Suprapubic skin (tissue), 4 donors: ENCODE measurements around the gene IFT81. TPM values are rescaled to one million over a fixed set of nuclear protein-coding genes. Genes with fewer than 3 reads are reported as not detected.
"Not testable (repeated sequence)": the region's sequence is repeated elsewhere in the genome, so short reads cannot be mapped to it uniquely, and the experiment has no call there.

ENCODE experiments used
- DNase-seq, 2 donors: peaks; one replicate each; pipeline ENCODE4 v3.0.0-alpha.2; 2019; ENCODE audit warnings: low spot score in 2 of 2
- H3K27ac ChIP-seq: fragments of 200-600 bp; sonication (generic); one replicate; pipeline ENCODE4 v1.5.1; 2019
- H3K27me3 ChIP-seq: fragments of 200-600 bp; sonication (generic); one replicate; pipeline ENCODE4 v1.5.1; 2019
- H3K36me3 ChIP-seq: fragments of 200-600 bp; sonication (generic); one replicate; pipeline ENCODE4 v1.5.1; 2019
- H3K4me1 ChIP-seq: fragments of 200-600 bp; sonication (generic); one replicate; pipeline ENCODE4 v1.5.1; 2019
- H3K4me3 ChIP-seq: fragments of 200-600 bp; sonication (generic); one replicate; pipeline ENCODE4 v1.5.1; 2019; ENCODE audit warnings: mild to moderate bottlenecking
- H3K9me3 ChIP-seq: fragments of 200-600 bp; sonication (generic); one replicate; pipeline ENCODE4 v1.5.1; 2019
- CTCF ChIP-seq, 2 donors: fragments of 200-600 bp in 1 of 2; fragments of 450-650 bp in 1 of 2; sonication (generic) in 1 of 2; IDR thresholded peaks; one replicate each; pipeline ENCODE4 v1.5.1; 2016 to 2019; ENCODE audit warnings: antibody characterized with exemption in 2 of 2, mild to moderate bottlenecking in 1 of 2, moderate library complexity in 1 of 2
- EP300 ChIP-seq: sonication (generic); formaldehyde crosslinking; IDR thresholded peaks from one replicate; pipeline ENCODE4 v1.6.1; 2017; ENCODE audit warnings: antibody characterized with exemption
- POLR2A ChIP-seq, 2 donors: fragments of 450-650 bp; IDR thresholded peaks; one replicate each; pipeline ENCODE4 v1.6.1; 2017; ENCODE audit warnings: antibody characterized with exemption in 2 of 2, mild to moderate bottlenecking in 2 of 2, moderate library complexity in 2 of 2
- POLR2AphosphoS5 ChIP-seq, 3 donors: sonication (generic); formaldehyde crosslinking; IDR thresholded peaks; one replicate each; pipeline ENCODE4 v1.6.1; 2017; ENCODE audit warnings: antibody characterized with exemption in 3 of 3
- WGBS: methylation state at CpG from one replicate; pipeline ENCODE4 v1.1.5; 2018; 5-methylcytosine and 5-hydroxymethylcytosine counted together
- total RNA-seq, 4 donors: library from RNA; depleted of rRNA; stranded (reverse); fragments of >200 nt; gene quantifications; one replicate each; pipeline ENCODE4 v1.1.0, GENCODE V29; 2016

The IFT81 gene
- total RNA-seq, 4 donors from 2014 or later: 4.8 to 15.5 (median 5.3) TPM

GRCh38 chr12:110080410-110080809, 43.7 kb upstream of the IFT81 start:
- no peaks in the 10 kb centered on the region for H3K36me3 ChIP-seq
- no peak overlapping the region for H3K27ac ChIP-seq

GRCh38 chr12:110084314-110085015, 39.7 kb upstream of the IFT81 start:
- no peaks in the 10 kb centered on the region for H3K9me3 ChIP-seq
- H3K4me1 ChIP-seq: no peaks in the 10 kb centered on the region
- no peaks in the 10 kb centered on the region for H3K27me3 ChIP-seq
- H3K27ac ChIP-seq: no peak overlapping the region
- TF ChIP-seq CTCF (IDR thresholded peaks at IDR 0.05): no peak
- no peak for TF ChIP-seq POLR2A (IDR thresholded peaks at IDR 0.05)
- no peak for TF ChIP-seq EP300
- no peak for TF ChIP-seq POLR2AphosphoS5 (IDR thresholded peaks at IDR 0.05)
- no peak overlapping the region for H3K4me3 ChIP-seq
- WGBS: 42% methylated on average over 4 of the region's 4 CpGs
- H3K36me3 ChIP-seq: no peaks in the 10 kb centered on the region
- DNase-seq: no peak

More at GRCh38 chr12:110080410-110080809, 43.7 kb upstream of the IFT81 start:
- no peaks in the 10 kb centered on the region for H3K27me3 ChIP-seq
- WGBS: 82% methylated on average over 7 of the region's 7 CpGs
- DNase-seq: no peak
- H3K4me1 ChIP-seq: no peaks in the 10 kb centered on the region
- no peak for TF ChIP-seq POLR2AphosphoS5 (IDR thresholded peaks at IDR 0.05)
- TF ChIP-seq CTCF (IDR thresholded peaks at IDR 0.05): no peak
- TF ChIP-seq EP300: no peak
- TF ChIP-seq POLR2A (IDR thresholded peaks at IDR 0.05): no peak
- no peak overlapping the region for H3K4me3 ChIP-seq
- H3K9me3 ChIP-seq: no peaks in the 10 kb centered on the region

DNA sequence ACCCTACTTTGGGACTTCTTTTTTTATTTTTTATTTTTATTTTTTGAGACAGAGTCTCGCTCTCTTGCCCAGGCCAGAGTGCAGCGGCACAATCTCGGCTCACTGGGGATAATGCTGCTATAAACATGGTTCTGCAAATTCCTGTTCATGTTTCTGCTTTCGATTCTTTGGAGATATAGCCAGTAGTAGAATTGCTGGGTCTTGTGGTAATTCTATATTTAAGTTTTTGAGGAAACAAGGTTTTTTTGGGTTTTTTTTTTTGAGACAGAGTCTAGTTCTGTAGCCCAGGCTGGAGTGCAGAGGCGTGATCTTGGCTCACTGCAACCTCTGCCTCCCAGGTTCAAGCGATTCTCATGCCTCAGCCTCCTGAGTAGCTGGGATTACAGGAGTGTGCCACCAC, 35.9 kb upstream of the IFT81 start:
- not testable (repeated sequence) for DNase-seq, H3K27ac ChIP-seq, H3K4me3 ChIP-seq, H3K36me3 ChIP-seq, H3K27me3 ChIP-seq, H3K4me1 ChIP-seq, H3K9me3 ChIP-seq
- 82% methylated on average over 6 of the region's 6 CpGs for WGBS

DNA sequence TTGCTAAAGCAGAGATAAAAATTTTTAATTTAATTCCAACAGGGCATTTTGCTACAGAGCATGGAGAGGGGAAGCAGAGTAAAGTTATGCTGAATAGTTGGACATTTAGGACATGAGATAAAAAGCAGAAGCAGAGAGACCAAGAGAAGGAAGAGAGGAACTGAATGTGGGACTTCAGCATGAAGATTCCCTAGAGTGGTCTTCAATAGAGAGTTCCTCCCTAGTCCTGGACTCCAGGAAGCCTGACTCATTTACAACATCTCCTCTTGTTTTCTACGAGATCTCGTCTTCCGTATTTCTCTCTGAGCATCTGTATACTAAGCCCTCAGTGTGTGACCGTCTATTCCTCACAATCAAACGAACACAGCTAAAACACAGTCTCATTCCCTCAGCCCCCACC, 35.2 kb upstream of the IFT81 start:
- no peaks in the 10 kb centered on the region for H3K27me3 ChIP-seq
- no peak for DNase-seq
- no peaks in the 10 kb centered on the region for H3K36me3 ChIP-seq
- WGBS: 80% methylated on average over 5 of the region's 5 CpGs
- no peak overlapping the region for H3K27ac ChIP-seq
- TF ChIP-seq POLR2AphosphoS5 (IDR thresholded peaks at IDR 0.05) (no peak), EP300 (no peak), CTCF (IDR thresholded peaks at IDR 0.05) (no peak), POLR2A (IDR thresholded peaks at IDR 0.05) (no peak)
- H3K4me1 ChIP-seq: no peaks in the 10 kb centered on the region
- H3K9me3 ChIP-seq: no peaks in the 10 kb centered on the region
- H3K4me3 ChIP-seq: no peak overlapping the region

GRCh38 chr12:110090266-110091135, 33.7 kb upstream of the IFT81 start:
- H3K4me1 ChIP-seq: no peaks in the 10 kb centered on the region
- no peak overlapping the region for H3K27ac ChIP-seq
- H3K9me3 ChIP-seq: no peaks in the 10 kb centered on the region
- 86% methylated on average over 8 of the region's 8 CpGs for WGBS
- no peak for DNase-seq
- TF ChIP-seq EP300: no peak
- no peak overlapping the region for H3K4me3 ChIP-seq
- H3K36me3 ChIP-seq: no peaks in the 10 kb centered on the region
- no peaks in the 10 kb centered on the region for H3K27me3 ChIP-seq

DNA sequence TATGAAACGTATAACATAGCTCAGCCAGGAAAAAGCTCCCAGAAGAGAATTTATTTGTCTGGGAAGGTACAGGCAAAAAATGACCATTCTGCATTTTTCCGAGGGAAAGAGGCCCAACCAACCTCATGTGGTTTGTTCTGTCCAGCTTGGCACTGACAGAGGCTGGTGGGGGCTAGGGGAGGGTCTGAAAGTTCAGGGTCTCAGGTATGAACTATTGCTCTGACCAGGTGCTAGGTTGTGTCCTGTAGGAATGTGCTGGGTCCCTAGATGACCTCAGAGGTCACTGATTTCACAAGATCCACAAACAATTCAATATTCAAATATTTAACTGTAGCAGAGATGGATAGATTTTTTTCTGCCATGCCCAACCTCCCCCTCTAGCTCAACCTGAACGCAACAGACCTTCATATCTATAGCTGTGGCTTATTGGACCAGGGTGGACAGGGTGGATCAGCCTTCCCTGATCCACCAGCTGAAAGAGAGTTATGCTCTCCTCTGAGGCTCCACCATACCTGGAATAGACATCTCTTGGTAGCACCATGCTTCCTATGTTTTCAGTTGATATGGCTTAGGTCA, 32.9 kb upstream of the IFT81 start:
- Histone ChIP-seq H3K9me3 (no peaks in the 10 kb centered on the region), H3K4me3 (no peak overlapping the region), H3K4me1 (no peaks in the 10 kb centered on the region), H3K27ac (no peak overlapping the region), H3K36me3 (no peaks in the 10 kb centered on the region), H3K27me3 (no peaks in the 10 kb centered on the region)
- WGBS: 90% methylated on average over 3 of the region's 3 CpGs
- no peak for TF ChIP-seq POLR2AphosphoS5 (IDR thresholded peaks at IDR 0.05)
- no peak for DNase-seq
